ENCODE results near the gene CIAO1.

GRCh38 chr2:96243843-96244242, 22.2 kb upstream of the CIAO1 start:
- TF ChIP-seq POLR2AphosphoS5 (IDR thresholded peaks at IDR 0.05; ENCODE audit: low read depth, low read length) (no peak), GTF2F1 (IDR thresholded peaks at IDR 0.05; ENCODE audit: borderline replicate concordance, low read depth, low read length) (no peak), CTCF (IDR thresholded peaks at IDR 0.05; ENCODE audit: control extremely low read depth in 1 of 3, insufficient read depth in 1 of 3, low read depth in 1 of 3, low read length in 3 of 3) (no peak)

All from H1 (cell line).